MM.1S (cell line): Measurements from ENCODE around the gene GTF2H1.

ENCODE experiments used
- CTCF ChIP-seq: fragments of 300-600 bp; sonication (generic); IDR thresholded peaks from 2 replicates; pipeline ENCODE4 v1.5.1; 2016; ENCODE audit warnings: antibody characterized with exemption, low read length, mixed read lengths
- EZH2 ChIP-seq: fragments of 300-600 bp; sonication (generic); optimal IDR thresholded peaks from 2 replicates; pipeline ENCODE3; 2017; ENCODE audit warnings: low read depth, mild to moderate bottlenecking, antibody characterized with exemption, low read length, mixed read lengths

GRCh38 chr11:18288911-18289310 lies 33.5 kb upstream of the GTF2H1 start:
- TF ChIP-seq CTCF (no peak), EZH2 (no peak)
